Right lobe of liver (tissue), 6 donors: ENCODE measurements around the gene TDRD7. TPM values are rescaled to one million over a fixed set of nuclear protein-coding genes. Genes with fewer than 3 reads are reported as not detected.
A peak's percentile ranks its signal among the peaks of the same experiment; 100 is the strongest.

Experiments used
- ATAC-seq, 4 donors: fragments of 200-7000 bp; cut with Tn5 transposase; one replicate each; pipeline ENCODE4 v1.9.1; 2020; ENCODE audit warnings: mild to moderate bottlenecking in 4 of 4, moderate library complexity in 4 of 4
- DNase-seq, 3 donors: peaks; one replicate each; pipeline ENCODE4 v3.0.0-alpha.2; 2020
- H3K27ac ChIP-seq, 3 donors: fragments of 200-600 bp; one replicate each; pipeline ENCODE4 v1.8.0; 2022
- H3K27me3 ChIP-seq, 2 donors: fragments of 200-600 bp; one replicate each; pipeline ENCODE4 v1.8.0; 2022
- H3K36me3 ChIP-seq, 4 donors: fragments of 200-600 bp; sonication (generic) in 1 of 4; one replicate each; pipeline versions ENCODE4 v1.5.1 to v1.8.0; 2017 to 2022; ENCODE audit warnings: control low read depth in 1 of 4
- H3K4me1 ChIP-seq, 4 donors: fragments of 200-600 bp; sonication (generic) in 1 of 4; one replicate each; pipeline versions ENCODE4 v1.5.1 to v1.8.0; 2017 to 2022; ENCODE audit warnings: control low read depth in 1 of 4
- H3K4me3 ChIP-seq, 3 donors: fragments of 200-600 bp; one replicate each; pipeline ENCODE4 v1.8.0; 2022
- H3K9me3 ChIP-seq, 4 donors: fragments of 200-600 bp; sonication (generic) in 1 of 4; one replicate each; pipeline versions ENCODE4 v1.5.1 to v1.8.0; 2017 to 2022; ENCODE audit warnings: control low read depth in 1 of 4
- CTCF ChIP-seq, 4 donors: fragments of 200-600 bp in 3 of 4; fragments of 450-650 bp in 1 of 4; IDR thresholded peaks; one replicate each; pipeline versions ENCODE4 v1.5.1 to v1.8.0; 2016 to 2022; ENCODE audit warnings: antibody characterized with exemption in 4 of 4, mild to moderate bottlenecking in 2 of 4
- POLR2A ChIP-seq: fragments of 450-650 bp; IDR thresholded peaks from one replicate; pipeline ENCODE4 v1.6.1; 2017; ENCODE audit warnings: antibody characterized with exemption, mild to moderate bottlenecking
- WGBS: methylation state at CpG from one replicate; pipeline ENCODE4 v1.1.6; 2018; ENCODE audit warnings: low coverage, low lambda C conversion rate; ENCODE audit not compliant: insufficient coverage; ENCODE audit errors: missing lambda C conversion rate; 5-methylcytosine and 5-hydroxymethylcytosine counted together
- intact Hi-C, 2 donors: fragments of 100-400 bp; cut with DNase I; formaldehyde crosslinking; loops; one replicate each; pipeline versions ENCODE4 v1.11.2 to v1.14.1; 2022
- total RNA-seq, 6 experiments: library from RNA; depleted of rRNA in 2 of 6; stranded (reverse); fragments of >200 nt in 2 of 6; fragmentation: NEBNext Ultra II Directional in 3 of 6; extraction: Animal tissue kit (Norgen Biotek cat#: 25700) in 3 of 6; gene quantifications; one replicate each; pipeline versions ENCODE4 v1.1.0 to v1.2.4, GENCODE V29; 2016 to 2023
- donor health status: DM: no; HTN: yes; CAD: no.
- donor health status: DM: no; HTN: no; CAD: no.
- donor health status: DM: no; HTN: no; CAD: no.
- donor health status: DM: no; HTN: yes; CAD: no.
- donor health status: DM: no; HTN: yes; CAD: no.

Gene TDRD7
- total RNA-seq, 6 experiments from 2014 or later, result 4.2 to 8.7 (median 6.8) TPM

GRCh38 chr9:97519441-97519970 lies 107.6 kb downstream of the TDRD7 start:
- no peak for ATAC-seq
- Histone ChIP-seq H3K9me3 (no peaks in the 10 kb centered on the region), H3K36me3 (no peaks in the 10 kb centered on the region), H3K27me3 (no peaks in the 10 kb centered on the region), H3K4me1 (no peaks in the 10 kb centered on the region), H3K4me3 (no peak overlapping the region), H3K27ac (no peak overlapping the region)
- intact Hi-C loops, result no loop called here
- TF ChIP-seq CTCF (IDR thresholded peaks at IDR 0.05), result no peak
- TF ChIP-seq POLR2A, result no peak
- DNase-seq, result no peak
- 87% methylated on average over 4 of the region's 11 CpGs for WGBS

- TF ChIP-seq CTCF (IDR thresholded peaks at IDR 0.05) (no peak), POLR2A (no peak)
- intact Hi-C loops, result no loop called here
- no peaks in the 10 kb centered on the region for H3K27me3 ChIP-seq
- ATAC-seq (no peak), DNase-seq (no peak)
- 79% methylated on average over 10 of the region's 10 CpGs for WGBS
- H3K4me3 ChIP-seq, result no peak overlapping the region
- H3K27ac ChIP-seq, result no peak overlapping the region
- H3K4me1 ChIP-seq, result no peaks in the 10 kb centered on the region
- no peaks in the 10 kb centered on the region for H3K36me3 ChIP-seq
- no peaks in the 10 kb centered on the region for H3K9me3 ChIP-seq
Observed at GRCh38 chr9:97521576-97522333, 109.9 kb downstream of the TDRD7 start.

- Histone ChIP-seq H3K27ac (no peak overlapping the region), H3K27me3 (no peaks in the 10 kb centered on the region), H3K4me1 (no peaks in the 10 kb centered on the region), H3K9me3 (no peaks in the 10 kb centered on the region), H3K4me3 (no peak overlapping the region), H3K36me3 (no peaks in the 10 kb centered on the region)
- no peak for DNase-seq
- ATAC-seq, result peak in 1 of 4 donors; percentile 39
- WGBS, result 13% methylated on average over 3 of the region's 4 CpGs
- intact Hi-C loops, result no loop called here
- TF ChIP-seq CTCF (IDR thresholded peaks at IDR 0.05) (no peak), POLR2A (no peak)
Observed at GRCh38 chr9:97524424-97524823, 112.5 kb downstream of the TDRD7 start.

GRCh38 chr9:97525451-97525850 lies 113.6 kb downstream of the TDRD7 start:
- 78% methylated on average over 2 of the region's 2 CpGs for WGBS
- no peaks in the 10 kb centered on the region for H3K36me3 ChIP-seq
- intact Hi-C loops, result no loop called here
- no peaks in the 10 kb centered on the region for H3K4me1 ChIP-seq
- H3K27ac ChIP-seq, result no peak overlapping the region
- no peaks in the 10 kb centered on the region for H3K9me3 ChIP-seq
- ATAC-seq (no peak), DNase-seq (no peak)
- TF ChIP-seq POLR2A, result no peak
- TF ChIP-seq CTCF (IDR thresholded peaks at IDR 0.05), result no peak
- H3K27me3 ChIP-seq, result no peaks in the 10 kb centered on the region
- no peak overlapping the region for H3K4me3 ChIP-seq
